DMS 273 (cell line): ENCODE measurements around the gene DLX1.

Experiments used
- DNase-seq: peaks from one replicate; lab custom pipeline; 2025; ENCODE audit not compliant: unreplicated experiment; lab: John Stamatoyannopoulos, UW

The DLX1 gene

GRCh38 chr2:172086241-172087206 lies 1.2 kb downstream of the DLX1 start:
- DNase-seq = peak; percentile 56

- no peak for DNase-seq
Observed at GRCh38 chr2:172087207-172087779, 2.0 kb downstream of the DLX1 start.

GRCh38 chr2:172087780-172088244 lies 2.5 kb downstream of the DLX1 start:
- DNase-seq = no peak

GRCh38 chr2:172088245-172089004 lies 3.1 kb downstream of the DLX1 start:
- DNase-seq = no peak

GRCh38 chr2:172089005-172089504 lies 3.7 kb downstream of the DLX1 start:
- no peak for DNase-seq

- no peak for DNase-seq
Observed at GRCh38 chr2:172089633-172090032, 4.3 kb downstream of the DLX1 start.

GRCh38 chr2:172090044-172090961 lies 5.0 kb downstream of the DLX1 start:
- DNase-seq = no peak

GRCh38 chr2:172091000-172091641 lies 5.8 kb downstream of the DLX1 start:
- DNase-seq = no peak

GRCh38 chr2:172091761-172092566 lies 6.7 kb downstream of the DLX1 start:
- DNase-seq = no peak

GRCh38 chr2:172092716-172093415 lies 7.6 kb downstream of the DLX1 start:
- DNase-seq = no peak

GRCh38 chr2:172093416-172094293 lies 8.3 kb downstream of the DLX1 start:
- no peak for DNase-seq

- DNase-seq = peak; percentile 73
Observed at GRCh38 chr2:172094294-172095145, 9.2 kb downstream of the DLX1 start.

GRCh38 chr2:172095146-172095904 lies 10.0 kb downstream of the DLX1 start:
- DNase-seq = peak; percentile 84

- DNase-seq = peak; percentile 78
Observed at GRCh38 chr2:172095905-172096625, 10.8 kb downstream of the DLX1 start.
